Measurements from ENCODE around the gene ATP2B1.

The ATP2B1 gene

DNA sequence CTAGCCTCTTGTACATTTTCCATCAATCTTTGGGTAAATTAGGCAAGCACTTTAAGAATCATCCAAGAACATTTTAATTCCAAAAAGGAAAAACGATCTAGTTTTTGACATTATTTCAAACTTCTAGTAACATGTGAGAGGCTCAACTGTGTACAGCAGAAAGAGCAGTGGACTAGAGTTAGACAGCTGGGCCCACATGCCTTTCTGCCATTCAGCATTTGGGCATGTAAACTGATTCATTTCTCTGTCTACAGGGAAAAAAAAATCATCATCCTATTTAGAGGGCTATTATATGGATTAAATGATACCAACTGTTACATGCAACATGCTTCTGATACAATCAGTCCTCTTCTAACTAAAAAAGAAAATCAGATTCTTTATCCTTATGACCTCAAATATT lies 17.7 kb downstream of the ATP2B1 start:
- no peak for DNase-seq

DNA sequence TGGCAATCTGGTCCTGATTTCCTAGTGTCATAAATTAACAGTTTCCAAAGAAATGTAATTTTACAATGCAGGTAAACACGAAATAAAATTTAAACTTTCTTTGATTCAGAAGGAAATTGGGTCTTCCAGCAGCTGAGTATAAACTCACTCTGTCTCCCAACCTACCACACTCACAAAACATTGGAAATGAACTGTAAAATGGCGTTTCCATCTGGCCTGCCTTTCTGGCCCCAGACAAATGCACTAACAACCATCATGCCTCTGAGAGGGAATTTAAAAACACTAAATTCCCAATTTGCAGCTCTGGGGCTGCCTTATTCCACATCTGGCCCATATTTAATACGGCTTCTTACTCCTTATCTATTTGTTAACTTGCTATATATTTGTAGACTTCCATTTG lies 19.3 kb downstream of the ATP2B1 start:
- no peak for DNase-seq

GRCh38 chr12:89686311-89686710 lies 22.3 kb downstream of the ATP2B1 start:
- DNase-seq: no peak

GRCh38 chr12:89685363-89685972 lies 23.2 kb downstream of the ATP2B1 start:
- no peak for DNase-seq

DNA sequence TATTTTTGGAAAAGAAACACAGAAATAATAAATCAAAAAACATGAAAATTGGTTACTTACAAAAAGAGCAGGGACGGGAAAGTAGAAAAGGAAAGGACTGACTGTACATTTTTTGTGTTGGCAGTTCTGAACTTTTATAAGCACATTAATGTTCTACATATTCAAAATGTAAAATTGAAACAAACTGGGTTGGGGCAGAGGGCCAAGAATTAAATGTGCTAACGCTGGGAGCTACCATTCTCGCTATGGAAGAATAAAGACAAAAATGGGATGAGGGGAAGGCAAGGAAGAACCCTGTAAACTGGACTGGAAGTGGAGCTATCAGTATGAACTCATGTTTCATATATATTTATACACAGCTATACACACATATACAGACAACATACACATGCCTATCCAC lies 24.5 kb downstream of the ATP2B1 start:
- DNase-seq: no peak

GRCh38 chr12:89682284-89682683 lies 26.4 kb downstream of the ATP2B1 start:
- DNase-seq: no peak

GRCh38 chr12:89680409-89680808 lies 28.2 kb downstream of the ATP2B1 start:
- no peak for DNase-seq

GRCh38 chr12:89679631-89680030 lies 29.0 kb downstream of the ATP2B1 start:
- DNase-seq: no peak

- no peak for DNase-seq
Measured at GRCh38 chr12:89678225-89678624, 30.4 kb downstream of the ATP2B1 start.

GRCh38 chr12:89676930-89677329 lies 31.7 kb downstream of the ATP2B1 start:
- no peak for DNase-seq

- DNase-seq: peak; percentile 8
Measured at GRCh38 chr12:89674326-89674942, 34.2 kb downstream of the ATP2B1 start.

DNA sequence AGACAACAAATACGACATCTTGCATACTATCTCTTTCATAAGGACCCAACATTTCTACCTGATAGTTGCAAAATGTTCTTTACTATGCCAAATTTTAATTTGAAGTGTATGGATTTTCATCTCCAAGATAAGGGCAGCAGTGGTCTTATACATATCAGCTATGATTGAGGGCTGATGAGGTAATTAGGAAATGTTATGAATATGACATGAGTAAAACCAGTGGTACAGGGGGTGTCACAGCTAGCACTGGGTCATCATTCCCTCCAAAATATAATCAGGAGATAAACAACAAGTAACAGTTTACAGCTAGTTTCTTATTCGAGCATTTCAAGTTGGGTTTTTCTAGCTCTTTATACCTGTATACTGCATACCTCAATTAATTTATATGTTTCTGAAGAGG lies 35.0 kb downstream of the ATP2B1 start:
- no peak for DNase-seq

DNA sequence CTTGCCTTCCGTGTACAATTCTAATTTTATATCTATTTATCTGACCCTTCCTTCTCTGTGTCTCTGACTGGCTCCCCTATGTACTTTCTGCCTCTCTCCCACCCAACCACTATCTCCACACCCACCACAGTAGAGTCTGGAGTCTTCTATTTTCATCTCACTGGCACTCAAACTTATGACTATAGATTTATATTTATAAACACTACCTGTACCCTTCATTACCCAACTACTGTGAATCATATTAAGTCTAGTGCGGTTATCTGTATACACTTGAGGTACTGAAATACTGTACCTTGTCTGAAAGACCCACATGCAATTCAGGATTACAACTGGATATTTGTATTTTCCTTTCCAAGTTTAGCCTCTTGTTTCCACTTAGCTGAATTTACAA lies 36.1 kb downstream of the ATP2B1 start:
- DNase-seq: no peak

- DNase-seq: no peak
Measured at GRCh38 chr12:89671469-89671868, 37.2 kb downstream of the ATP2B1 start.

DNA sequence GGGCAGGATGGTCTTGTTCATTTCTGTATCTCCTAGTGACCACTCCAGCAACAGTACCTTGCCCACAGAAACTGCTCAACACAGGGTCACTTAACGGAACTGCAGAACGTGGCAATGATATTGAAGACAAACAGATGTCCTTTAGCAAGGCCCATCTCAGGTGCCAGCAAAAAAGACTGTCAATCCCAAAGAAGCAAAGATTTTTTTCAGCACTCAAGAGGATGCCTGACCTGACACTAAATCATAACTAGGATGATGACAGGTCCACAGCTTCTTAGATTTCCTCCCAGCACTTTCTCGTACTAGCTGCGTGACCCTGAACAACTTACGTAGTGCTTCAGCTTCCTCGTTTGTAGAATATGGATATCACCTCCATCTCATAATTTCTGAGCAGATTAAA lies 39.4 kb downstream of the ATP2B1 start:
- DNase-seq: no peak

DNA sequence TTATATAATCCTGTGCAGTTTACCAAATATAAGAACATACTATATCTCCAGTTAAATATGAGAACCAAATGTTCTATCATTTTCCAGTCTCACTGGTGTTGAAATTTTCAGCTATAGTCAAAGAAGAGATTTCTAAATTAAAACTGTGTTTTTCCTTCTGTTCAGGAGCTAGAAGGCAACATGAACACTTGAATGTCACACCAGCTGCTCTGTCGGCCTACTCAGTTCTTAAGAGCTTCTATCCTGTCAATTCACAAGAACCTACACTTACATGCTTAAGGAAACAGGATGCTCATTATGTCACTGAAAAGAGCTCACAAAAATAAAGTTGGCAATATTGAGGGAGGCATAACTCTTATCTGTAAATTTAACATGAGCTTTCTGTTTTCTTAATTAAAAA lies 43.1 kb downstream of the ATP2B1 start:
- DNase-seq: no peak

DNA sequence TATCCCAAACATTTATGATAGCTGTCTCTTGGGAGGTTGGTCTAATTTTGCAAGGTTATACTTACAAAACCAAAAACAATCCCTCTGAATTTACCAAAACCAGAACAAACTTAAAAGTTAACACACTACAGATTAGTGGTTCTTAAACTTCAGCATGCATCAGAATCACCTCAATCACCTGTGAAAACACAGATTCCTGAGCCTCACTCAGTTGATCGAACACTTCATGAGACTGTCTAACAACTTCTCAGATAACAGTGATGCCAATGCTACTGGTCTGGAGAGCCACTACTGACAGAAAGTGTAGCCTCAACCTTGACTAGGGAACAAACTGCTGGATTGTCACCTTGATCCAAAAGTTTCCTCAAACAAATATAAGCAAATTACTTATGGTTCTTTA lies 44.2 kb downstream of the ATP2B1 start:
- no peak for DNase-seq

DNA sequence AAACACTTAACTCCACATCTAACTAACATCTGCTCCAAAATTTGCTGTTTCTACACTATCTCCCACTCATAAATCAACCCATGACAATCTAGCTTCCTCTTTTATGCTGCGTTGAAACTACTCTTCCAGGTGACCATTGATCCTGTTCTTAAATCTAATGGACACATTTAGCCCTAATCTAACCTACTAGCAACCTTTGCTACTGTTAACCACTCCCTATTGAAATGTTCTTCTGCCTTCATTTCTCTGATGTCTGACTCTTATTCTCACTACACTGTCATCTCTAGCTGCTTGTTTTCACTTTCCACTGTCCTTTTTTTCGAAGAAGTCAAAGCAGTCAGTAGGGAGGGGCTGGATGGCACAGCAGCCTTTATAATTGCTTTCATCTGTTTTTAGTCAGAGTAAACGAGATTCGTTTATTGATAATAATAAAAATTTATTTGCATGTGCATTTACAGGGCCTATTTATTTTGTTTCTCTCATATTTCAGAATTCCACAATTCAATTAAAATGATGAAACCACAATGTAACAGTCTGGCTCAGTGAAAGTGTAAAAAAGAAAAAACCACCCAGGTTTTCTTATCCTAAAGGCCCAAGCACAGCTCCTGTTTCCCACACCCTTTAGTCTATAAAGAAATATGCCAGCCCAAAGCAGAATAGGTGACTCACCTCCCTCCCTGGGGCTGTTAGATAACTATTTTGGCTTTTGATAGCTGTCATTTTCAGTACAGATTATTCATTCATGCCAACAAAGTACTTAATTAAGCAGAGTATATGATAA lies 44.9 kb downstream of the ATP2B1 start:
- DNase-seq: peak; percentile 61

DNA sequence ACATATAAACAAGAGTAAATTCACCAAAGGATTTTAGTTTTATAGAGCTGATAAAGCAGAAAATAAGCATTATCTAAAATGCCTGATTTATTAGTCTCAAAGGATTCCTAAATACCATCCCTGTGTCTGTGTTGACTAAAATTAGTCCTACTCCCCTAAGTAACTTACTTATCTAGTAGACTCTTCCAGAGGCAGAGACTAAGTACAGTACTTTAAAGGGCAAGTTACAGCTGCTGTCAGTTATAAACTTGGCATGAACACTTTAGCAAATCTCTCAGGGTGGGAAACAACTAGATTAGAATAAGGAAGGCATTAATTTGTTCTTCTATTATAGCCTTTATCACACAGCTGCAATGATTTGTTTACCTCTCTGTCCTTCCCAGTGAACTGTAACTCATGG lies 46.0 kb downstream of the ATP2B1 start:
- DNase-seq: no peak

DNA sequence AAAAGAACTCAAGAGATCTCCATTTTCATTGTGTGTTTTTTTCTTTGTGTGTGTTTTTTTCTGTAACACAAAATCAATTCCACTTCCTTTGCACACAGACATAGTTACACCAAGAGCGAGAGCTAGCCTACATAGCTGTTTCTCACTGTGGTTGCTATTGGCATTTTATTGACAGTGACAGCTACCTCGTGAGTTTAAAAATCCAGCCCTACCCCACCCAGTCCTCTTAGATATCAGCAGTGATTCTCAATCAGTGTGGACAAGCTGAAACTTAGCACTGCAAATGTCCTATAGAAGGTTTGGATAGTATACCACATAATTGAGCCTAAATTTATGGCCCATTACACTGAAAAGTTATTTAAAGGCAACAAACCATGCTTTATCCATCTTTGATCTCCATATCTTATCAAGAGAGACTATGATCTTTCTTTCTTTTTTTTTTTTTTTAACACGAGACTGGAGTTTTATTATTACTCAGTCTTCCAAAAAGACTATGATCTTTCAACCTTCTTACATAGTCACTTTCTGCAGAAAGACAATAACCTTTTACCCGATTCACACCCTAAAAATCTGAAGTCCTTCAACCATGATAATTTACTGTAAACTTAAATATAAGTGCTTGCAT lies 46.8 kb downstream of the ATP2B1 start:
- DNase-seq: peak; percentile 40

- no peak for DNase-seq
Measured at GRCh38 chr12:89657739-89658138, 50.9 kb downstream of the ATP2B1 start.

DNA sequence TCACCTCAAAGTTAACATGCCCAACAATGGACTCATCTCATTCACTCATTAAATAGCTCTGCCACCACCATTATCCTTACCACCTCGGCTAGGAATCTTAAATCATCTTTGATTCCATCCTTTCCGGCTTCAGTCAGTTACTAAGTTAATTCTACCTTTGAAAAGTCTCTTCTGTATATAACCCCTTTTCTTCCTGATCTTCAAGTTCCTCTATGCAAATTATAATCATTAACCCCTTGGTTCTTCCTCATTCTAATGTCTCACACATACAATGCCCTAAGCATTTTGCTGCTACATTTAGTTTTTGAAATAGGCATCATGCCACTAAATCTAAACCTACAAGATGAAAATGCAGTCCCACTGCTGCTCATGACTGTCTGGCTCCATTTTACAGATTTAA lies 51.6 kb downstream of the ATP2B1 start:
- no peak for DNase-seq

- no peak for DNase-seq
Measured at GRCh38 chr12:89655841-89656240, 52.8 kb downstream of the ATP2B1 start.

DNA sequence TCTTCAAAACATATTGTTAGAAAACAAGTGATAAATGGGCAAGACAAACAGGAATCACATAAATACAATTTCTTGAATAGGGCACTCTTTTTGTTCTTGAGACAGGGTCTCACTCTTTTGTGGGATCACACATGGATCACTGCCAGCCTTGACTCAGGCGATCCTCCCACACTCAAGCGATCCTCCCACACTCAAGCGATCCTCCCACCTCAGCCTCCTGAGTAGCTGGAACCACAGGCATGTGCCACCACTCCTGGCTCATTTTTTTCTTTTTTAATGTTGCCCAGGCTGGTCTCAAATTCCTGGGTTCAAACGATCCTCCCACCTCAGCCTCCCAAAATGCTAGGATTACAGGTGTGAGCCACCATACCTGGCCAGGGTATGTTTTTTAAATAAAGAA lies 57.4 kb downstream of the ATP2B1 start:
- no peak for DNase-seq

Data from CD4-positive, alpha-beta T cell treated with Interleukin-4 for 4 hours (primary cell).